HG03432 (cell line): ENCODE results near the gene IFNA2.
"Not testable (repeated sequence)": the region's sequence is repeated elsewhere in the genome, so short reads cannot be mapped to it uniquely, and the experiment has no call there.

Experiments
- ATAC-seq: cut with Tn5 transposase; IDR thresholded peaks from one replicate; pipeline ENCODE4 v1.9.1; 2021; ENCODE audit warnings: mild to moderate bottlenecking, moderate library complexity; ENCODE audit not compliant: unreplicated experiment

IFNA2 gene

DNA sequence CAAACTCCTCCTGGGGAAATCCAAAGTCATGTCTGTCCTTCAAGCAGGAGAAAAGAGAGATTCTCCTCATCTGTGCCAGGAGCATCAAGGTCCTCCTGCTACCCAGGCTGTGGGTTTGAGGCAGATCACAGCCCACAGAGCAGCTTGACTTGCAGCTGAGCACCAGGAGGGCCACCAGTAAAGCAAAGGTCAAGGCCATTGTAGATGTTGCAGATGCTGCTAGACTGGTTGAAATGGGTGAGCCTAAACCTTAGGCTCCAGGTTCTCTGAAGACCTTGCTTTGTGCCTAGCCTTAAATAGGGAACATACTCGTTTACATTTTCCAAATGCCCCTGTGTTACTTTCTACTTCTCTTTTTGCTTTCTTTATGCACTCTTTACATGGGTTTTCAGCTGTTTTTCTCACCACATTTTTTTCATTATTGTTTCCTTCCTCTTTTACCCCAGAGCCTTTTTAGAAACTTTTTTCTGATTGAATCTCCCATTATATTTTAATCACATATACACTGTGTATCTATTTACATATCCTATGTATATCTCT, at the start of gene IFNA2:
Gene IFNA2, minus strand, starts transcription at position 268 of the 540 bp plus-strand sequence. Its CDS starts 69 bp downstream, at position 199.
- ATAC-seq: no peak

DNA sequence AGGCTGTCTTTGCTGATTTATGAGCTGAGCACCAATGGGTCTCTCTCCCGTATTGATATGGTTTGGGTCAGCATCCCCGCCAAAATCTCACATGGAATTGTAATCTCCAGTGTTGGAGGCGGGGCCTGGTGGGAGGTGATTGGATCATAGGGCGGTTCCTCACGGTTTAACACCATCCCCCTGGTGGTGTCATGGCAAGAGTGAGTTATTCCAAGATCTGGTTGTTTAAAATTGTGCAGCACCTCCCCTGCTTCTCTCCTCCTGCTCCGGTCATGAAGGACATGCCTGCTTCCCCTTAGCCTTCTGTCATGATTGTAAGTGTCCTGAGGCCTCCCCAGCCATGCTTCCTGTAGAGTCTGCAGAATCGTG, 49.8 kb upstream of the IFNA2 start:
- not testable (repeated sequence) for ATAC-seq

DNA sequence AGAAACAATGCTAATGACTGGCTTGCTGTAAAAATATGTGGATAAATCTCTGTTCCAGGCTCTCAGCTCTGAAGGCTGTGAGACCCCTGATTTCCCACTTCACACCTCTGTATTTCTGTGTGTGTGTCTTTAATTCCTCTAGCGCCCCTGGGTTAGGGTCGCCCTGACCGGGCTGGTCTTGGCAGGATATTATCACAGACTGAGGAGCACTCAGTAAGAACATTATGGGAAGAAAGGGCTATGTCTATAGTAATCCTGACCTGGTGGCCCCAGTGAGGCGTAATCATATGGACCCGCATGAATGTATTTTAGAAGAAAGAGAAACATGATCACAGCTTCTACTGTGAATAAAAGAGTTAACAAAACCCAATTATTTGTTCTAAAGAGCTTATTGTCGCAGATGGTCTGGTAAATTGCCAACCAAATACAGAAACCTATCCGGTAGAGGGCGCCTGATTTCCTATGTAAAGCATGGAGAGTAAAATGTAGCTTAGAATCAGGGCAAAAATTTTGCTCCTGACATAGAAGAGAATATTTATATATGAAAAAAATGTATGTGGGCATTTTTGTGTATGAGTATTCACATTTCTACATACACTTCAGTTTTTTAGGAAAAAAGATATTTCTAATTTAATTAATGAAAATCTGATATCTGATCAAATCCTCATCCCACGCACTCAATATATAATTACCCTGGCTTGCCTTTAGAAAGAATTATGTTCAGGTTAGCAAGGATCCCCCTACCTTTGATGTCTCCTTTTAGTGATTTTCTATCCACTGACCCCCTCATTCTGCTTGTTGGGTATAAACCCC, 49.2 kb upstream of the IFNA2 start:
- no peak for ATAC-seq

DNA sequence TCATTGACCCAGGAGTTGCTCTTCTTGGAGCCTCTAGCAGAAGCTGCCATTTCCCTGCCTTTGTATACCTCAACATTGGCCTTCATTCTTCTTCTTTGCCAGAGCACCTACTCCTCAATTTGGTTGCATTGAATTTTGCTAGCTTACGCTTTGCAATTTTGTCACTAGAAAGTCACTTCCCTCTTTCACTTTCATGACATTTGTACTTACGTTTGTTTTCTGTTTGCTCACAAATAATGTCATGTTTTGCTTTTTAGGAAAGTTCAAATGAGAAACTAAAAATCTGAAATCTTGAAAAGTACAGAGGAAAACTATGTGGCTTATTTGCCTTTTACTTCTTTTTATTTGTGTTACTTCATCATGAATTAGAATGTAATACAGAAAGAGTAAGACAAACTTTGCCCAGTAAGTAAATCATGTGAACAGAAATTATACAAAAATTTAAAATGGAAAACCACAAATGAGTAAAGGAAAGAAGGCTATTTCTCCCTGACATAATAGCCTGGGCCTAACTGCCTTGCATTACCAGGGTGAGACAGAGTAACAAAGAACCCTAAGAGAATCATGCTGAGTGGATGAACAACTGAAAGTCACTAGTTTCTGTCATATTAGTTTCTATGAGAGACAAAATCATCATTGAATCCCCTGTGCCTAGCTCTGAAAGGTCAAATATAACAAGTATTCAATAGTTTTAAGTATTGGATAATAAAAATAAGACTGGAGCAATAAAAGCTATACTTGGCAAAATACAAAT, 47.7 kb upstream of the IFNA2 start:
- ATAC-seq: peak; percentile 74

DNA sequence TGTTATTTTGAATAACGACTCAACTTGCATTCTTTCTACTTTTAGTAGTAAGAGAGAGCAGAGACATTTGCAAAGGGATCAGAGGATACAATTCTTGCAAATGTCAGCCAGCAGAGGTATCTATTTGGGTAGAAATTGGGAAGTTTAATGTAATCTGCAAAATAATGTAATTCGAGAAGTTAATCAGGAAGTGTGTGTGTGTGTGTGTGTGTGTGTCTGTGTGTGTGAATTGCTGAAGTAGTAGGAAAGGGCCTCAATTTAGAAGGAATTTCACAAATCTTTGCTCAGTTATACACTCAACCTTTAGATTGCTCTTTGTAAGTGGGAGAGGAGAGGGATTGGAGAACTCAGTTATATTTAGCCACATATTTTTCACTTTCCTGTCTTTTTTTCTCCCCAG, 44.0 kb upstream of the IFNA2 start:
- no peak for ATAC-seq

DNA sequence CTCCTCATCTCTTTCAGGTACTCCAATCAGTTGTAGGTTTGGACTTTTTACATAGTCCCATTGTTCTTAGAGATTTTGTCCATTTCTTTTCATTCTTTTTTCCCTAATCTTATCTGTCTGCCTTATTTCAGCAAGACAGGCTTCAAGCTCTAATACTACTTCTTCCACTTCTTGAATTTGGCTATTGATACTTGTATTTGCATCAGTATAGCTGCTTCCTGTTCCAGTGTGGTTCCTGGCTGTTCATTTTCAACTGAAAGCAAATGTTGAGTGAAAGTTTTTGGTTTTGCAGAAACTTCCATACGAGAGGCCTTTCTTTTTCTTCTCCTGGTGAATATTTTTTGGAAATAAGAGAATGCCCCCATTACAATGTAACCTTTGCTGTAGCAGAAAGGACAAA, 43.0 kb upstream of the IFNA2 start:
- ATAC-seq: peak; percentile 73

DNA sequence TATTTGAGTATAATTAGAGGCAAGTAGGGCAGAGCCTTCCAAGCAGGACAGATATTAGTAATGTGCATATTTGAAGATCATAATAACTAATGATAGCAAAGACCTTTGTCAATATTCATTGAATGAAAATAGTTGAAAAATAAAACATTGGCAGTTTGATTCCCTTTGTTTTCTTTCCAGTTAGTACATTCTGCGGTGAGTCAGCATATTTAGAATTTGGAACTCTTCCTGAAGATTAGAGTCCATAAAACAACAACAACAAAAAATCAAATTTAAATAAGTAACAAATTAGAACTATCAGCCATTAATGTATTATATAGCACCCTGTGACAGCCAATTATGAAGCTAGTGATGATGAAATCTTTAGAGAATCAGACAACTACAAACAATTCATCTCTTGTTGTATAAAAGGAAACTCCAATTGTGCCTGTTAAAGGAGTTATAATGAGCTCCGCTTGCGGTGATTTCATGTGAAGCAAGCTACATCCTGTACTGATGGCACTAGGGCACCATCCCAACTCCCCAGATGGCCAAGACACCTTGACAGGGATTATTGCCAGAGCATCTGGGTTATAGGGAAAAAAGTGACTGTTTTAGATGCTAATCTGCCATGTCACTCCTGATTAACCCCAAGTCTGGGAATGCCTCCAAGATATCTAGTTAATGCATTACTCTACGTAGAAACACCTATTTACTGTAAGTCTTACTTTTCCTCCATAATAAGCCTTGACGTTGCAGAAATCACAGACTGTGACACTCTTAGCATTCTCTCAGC, 30.5 kb upstream of the IFNA2 start:
- ATAC-seq: no peak

DNA sequence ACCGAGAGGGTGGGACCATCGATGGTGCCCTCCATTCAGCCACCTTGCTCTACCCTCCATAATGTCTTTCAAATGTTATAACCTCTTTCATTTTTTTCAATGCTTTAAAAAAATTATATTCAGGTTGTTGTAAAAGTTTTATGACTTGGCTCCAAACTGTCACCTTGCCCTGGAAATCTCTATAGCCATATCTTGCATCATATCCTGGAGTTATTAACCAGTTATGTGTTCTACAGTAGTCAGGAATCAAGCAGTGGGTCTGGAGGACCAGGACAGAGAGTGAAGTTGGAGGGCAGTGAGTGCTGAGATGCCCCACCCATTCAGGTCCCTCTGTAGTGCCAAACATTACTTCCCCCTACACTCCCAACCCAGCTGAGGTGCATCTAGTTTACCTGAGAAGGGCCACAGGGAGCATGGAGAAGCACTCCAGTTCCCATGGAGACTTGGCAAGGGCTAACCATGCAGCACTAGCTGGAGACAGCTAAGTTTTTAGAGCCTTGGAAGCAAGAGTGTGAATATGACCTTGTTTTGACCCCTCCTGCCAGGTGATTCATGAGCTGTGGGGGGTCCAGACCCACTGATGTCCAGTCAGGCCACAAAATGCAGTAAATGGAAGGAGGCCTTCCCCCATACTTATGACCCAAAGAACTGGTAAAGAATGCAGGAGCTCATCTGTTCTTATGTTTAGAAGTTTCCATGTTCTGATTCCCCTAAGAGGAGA, 29.2 kb upstream of the IFNA2 start:
- ATAC-seq: no peak

DNA sequence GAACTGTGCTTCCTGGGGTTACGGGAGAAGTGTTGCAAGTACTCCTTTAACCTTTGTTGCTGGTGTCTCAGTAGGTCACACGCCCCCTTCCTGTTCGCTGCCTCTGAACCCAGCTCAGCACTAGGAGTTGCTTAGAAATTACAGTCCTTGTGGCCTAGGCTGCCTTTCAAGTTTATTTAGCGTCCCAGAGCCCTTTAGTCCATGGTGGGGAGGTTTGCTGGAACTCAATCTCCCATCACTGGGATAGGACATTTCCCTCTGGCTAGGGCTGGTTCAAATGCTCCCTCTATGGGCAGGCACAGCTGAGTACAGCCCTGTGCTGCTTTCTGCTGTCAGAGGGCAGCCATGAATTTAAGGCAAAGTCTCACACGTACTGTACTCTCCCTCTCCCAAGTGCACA, 28.4 kb upstream of the IFNA2 start:
- peak; percentile 61 for ATAC-seq

DNA sequence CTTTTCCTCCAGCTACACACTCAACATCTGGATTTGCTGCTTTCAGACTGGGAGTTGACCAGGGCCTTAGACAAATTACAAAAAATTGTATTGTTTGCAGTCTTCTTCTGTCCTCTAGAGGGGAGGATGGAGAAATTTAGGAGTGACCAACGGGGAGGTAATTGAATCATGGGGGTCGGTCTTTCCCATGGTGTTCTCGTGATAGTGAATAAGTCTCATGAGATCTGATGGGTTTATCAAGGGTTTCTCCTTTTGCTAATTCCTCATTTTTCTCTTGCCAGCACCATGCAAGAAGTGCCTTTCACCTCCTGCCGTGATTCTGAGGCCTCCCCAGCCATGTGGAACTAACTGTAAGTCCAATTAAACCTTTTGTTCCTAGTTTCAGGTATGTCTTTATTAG, 28.0 kb upstream of the IFNA2 start:
- ATAC-seq: no peak

DNA sequence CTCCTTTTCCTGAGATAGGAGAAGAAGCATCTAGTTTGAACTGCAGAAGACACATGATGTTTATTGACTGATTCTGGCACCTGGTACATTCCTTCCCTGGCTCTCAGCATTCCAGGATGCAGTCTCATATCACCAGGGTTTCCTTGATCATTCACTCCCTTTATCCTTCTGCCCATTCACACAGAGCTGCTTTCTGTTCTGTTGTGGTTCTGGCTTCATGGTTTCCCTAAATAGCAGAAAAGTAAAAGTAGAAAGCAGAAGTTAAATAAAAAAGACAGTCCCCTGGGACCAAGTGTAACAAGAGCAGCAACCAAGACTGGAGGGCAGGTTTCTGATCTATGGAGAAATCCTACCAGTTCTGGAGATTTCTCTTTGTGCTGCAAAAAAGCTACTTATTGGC, 26.9 kb upstream of the IFNA2 start:
- peak; percentile 74 for ATAC-seq

DNA sequence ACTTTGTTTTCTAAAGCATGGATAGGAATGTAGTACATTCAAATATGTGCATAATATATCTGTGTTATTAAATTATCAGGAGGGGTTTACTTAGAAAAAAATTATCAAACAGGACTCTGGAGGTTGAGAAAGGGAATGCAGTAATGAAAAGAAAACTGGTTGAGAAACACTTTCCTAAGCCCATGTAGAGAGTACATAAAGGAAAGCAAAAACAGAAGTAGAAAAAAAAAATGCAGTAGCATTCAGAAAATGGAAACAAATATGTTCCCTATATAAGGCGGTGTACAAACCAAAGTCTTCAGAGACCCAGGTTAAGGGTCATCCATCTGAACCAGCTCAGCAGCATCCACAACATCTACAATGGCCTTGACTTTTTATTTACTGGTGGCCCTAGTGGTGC, 23.6 kb upstream of the IFNA2 start, which contains the start of gene IFNA8:
Gene IFNA8, plus strand, starts transcription at position 301 of the 400 bp plus-strand sequence. Its CDS starts 60 bp downstream, at position 361.
- ATAC-seq: no peak

DNA sequence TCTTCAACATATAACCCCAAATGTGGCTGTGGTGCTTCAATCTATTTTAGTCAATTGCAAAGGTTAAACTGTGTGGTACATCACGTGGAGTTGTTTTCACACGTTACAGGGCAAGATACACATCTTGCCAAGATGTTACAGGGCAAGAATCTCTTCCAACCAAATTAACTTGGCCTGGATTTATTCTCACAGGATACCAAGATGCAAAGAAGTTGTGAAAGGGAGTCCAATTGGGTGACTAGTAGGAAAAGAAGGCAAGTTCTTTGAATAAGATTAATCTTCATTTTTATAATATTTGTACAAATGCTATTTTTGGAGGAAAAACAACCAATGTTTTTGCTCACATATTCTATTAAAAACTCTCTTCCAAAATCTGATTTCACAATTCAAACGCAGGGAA, 18.9 kb upstream of the IFNA2 start:
- no peak for ATAC-seq

DNA sequence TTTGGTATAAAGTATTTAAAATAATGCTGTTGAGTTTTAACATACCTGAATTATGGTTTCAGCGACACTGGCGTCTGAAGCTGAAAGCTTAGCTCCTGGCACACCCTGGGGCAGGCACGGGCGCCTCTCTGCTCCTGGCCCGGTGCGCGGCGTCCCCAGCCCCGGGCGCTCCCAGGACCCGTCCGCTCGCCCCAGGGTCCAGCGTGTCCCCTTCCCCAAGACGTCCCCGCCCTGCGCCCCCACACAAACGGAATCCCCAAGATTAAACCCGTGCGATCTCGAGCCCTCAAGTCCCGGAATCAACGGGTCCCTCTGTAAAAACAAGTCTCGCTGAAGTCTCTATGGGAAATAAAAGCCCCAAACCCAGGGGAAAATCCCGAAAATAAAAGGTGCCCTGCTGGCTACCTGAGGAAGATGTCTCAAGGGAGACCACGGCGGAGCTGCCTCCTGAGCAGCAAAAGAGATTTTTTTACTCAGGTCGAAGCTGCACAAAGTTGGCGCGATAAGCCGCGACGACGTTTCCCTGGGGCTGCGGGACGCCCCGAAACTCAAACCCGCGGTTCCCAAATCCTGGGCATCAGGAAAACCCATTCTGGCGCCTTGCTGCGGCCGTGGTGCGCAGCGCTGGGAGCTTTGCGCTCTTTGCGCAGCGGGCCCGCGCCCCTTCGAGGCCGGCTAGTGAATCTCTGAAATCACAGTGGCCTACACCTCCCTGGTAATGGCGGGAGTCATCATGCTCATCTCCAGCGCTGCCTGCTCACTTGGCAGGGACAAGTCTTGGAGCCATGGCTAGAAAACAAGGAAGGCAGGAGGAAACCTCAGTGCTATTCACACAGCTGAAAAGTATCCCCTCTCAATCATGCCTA, 17.4 kb upstream of the IFNA2 start:
- peak; percentile 85 for ATAC-seq

DNA sequence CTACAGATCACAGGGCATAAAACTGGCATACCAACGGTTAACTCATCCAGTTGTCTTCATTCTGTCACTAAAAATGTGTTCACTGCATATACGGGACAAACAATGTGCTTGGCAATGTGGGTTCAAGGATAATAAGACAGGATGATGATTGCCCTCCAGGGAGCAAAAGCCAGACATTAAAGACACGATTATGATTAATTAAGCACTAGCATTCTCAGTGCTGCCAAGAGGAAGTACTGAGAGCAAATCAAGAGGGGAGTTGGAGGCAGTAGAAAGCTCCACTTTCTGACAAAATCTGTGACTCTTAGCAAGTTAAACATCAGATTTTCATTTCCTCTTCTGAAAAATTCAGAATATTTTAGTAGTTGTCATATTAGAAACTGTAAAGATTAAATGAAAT, 14.8 kb upstream of the IFNA2 start:
- no peak for ATAC-seq

DNA sequence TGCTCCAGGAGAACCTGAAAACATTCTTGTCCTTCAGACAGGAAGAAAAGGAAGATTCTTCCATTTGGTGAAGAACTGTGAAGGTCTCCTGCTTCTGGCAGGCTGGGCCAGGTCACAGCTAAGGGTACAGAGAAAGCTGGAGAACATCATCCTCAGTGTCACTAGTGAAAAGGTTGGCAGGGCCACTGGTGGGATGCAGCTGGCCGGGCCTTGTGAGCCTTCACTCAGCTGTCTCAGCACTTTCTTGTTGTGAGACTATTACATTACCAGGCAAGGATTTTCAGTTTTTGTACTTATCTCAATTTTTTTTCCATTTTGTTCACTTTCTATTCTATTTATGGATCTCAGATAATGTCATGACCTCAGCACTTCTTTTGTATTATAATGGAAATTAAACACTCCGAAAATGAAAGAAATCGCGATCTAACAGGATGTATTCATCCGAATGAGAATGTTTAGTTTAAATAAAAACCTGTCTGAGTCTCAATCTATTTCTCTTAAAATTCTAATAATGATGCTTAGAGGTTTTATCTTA, 13.8 kb upstream of the IFNA2 start:
- ATAC-seq: no peak

DNA sequence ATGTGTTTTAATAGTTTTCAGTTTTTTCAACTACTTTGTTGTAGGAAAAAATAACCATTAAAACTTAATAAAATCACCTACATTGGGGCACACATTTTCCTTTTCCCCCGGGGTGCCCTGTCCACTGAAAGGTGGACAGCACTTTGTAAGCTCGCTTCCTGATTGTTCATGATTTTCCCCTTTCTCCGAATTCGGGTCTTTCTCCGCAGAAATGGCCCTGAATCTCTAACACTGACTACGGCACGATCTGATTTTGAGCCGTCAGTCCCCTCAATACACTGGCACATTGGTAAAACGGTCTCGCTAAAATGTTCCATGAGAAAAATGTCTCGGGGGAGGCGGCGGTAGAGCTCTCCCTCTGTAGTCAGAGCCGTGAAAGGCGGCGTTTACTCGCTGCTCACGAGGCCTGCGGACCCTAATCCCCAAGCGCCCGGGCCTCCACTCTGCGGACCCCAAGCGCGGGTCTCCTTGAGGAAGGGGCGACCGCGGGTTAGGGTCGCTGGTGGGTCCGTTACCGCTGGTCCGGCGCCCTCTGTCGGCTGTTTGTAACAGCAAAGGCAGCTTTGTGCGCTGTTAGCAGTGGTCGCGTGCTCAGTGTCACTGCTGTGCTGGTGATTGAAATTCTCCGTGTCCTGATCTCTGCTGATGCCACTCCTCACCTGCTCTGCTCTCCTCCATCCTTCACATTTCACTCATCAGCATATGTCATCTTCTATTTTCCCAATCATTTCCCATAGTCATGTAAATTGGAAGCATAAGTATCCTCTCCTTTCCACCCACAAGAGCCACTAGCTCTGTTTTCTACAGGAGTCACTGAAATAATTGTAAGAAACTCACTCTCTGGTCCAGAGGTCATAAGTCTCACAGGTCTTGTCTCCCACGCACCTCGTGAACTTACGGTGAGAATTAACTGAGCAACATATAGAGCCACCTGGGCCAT, 10.8 kb upstream of the IFNA2 start:
- peak; percentile 83 for ATAC-seq

DNA sequence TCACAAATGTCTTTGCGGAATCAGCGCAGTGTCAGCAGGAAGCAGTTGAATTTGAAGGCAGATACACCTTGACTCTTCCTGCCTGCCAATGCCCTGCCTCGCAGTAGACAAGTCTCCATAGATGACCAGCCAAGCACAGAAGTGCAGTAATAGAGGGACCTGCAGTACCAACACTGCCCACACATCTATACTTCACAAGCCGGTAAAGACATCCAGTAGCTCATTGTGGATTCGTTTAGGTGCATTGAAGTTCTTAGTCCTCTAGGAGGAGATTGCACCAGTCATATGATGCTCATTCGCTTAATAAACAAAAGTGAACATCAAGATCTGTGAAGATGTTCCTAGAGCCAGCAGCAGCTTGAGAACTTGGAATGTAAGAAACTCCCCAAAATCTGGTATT, 7.1 kb upstream of the IFNA2 start:
- ATAC-seq: peak; percentile 71
